ENCODE data around the gene ATP2B1. TPM values are rescaled to one million over a fixed set of nuclear protein-coding genes. Genes with fewer than 3 reads are reported as not detected.

Gene ATP2B1
- total RNA-seq, 2 donors from 2014 or later, result 14.9 to 18.5 TPM

DNA sequence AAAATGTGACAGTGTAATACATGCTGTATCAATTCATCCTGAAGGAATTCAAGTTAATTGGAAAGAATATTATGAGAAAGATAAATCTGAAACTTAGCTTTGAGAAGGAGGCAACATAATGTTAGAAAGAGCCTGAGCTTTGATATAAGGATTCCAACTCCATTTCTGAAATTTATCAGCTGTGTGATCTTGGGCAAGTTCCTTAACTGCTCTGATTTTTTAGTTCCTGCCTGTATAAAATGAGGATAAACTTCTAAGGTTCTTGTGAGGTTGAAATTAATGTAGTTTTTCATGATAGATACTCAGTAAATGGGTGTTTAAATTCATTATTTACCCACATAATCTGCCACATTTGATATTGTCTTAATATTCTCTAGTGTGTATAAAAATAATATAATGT lies 14.6 kb upstream of the ATP2B1 start:
- no peak for TF ChIP-seq CTCF (IDR thresholded peaks at IDR 0.05)
- no peak for DNase-seq (ENCODE audit: low spot score)
- Histone ChIP-seq H3K4me1 (no peaks in the 10 kb centered on the region), H3K27me3 (no peaks in the 10 kb centered on the region), H3K9me3 (no peaks in the 10 kb centered on the region), H3K36me3 (no peaks in the 10 kb centered on the region), H3K4me3 (no peak overlapping the region), H3K27ac (no peak overlapping the region)

- Histone ChIP-seq H3K4me1 (no peaks in the 10 kb centered on the region), H3K27me3 (no peaks in the 10 kb centered on the region), H3K27ac (no peak overlapping the region), H3K4me3 (no peak overlapping the region), H3K9me3 (no peaks in the 10 kb centered on the region), H3K36me3 (no peaks in the 10 kb centered on the region)
- TF ChIP-seq CTCF (IDR thresholded peaks at IDR 0.05), result no peak
- DNase-seq (ENCODE audit: low spot score), result no peak
Measured at GRCh38 chr12:89721291-89721987, 12.8 kb upstream of the ATP2B1 start.

DNA sequence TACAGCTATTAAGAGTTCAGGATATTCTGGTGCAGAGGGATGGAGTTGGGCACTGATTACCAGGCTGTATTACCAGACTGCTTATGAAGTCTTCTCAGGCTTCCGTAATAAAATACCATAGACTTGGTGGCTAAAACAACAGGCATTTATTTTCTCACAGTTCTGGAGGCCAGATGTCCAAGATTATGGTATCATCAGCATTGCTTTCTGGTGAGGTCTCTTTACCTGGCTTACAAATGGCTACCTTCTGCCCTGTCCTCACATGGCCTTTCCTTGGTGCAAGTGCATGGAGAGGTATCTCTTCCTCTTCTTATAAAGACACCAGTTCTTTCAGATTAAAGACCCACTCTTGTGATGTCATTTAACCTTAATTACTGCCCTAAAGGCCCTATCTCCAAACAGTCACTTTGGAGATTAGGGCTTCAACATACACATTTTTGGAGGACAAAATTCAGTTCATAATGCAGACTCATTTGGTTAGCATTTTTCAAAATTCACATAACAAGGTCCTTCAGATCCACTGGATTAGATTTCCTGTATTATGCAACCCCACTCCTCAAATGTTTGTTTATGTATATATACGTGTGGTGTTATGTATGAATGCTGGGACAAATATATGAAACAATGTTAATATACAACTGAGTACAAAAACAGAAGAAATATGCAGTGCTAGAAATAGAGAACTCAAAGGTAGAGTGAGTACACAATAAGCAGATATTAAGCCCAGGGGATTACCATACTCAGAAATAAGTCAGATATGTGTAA lies 9.3 kb upstream of the ATP2B1 start:
- DNase-seq (ENCODE audit: low spot score), result no peak
- Histone ChIP-seq H3K27ac (no peak overlapping the region), H3K9me3 (no peaks in the 10 kb centered on the region), H3K4me1 (no peaks in the 10 kb centered on the region), H3K36me3 (no peaks in the 10 kb centered on the region), H3K4me3 (no peak overlapping the region), H3K27me3 (no peaks in the 10 kb centered on the region)
- no peak for TF ChIP-seq CTCF (IDR thresholded peaks at IDR 0.05)

DNA sequence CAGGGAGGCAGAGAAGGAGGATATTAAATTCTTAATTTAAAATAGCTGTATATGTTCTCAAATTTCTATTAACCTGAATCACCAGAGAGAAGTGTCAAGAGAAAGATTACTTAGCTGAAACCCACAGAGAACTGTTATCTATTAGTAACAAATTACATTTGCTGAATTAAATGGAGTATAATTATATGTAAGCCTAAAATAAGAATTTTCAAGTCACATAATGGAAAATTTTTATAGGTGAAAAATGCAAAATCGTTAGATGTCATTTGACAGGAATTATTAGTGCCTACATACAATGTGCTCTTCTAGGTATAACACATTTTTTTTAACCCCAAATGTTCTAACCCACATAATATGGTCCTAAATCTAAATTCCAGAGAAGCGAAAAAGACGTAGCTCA lies 4.1 kb upstream of the ATP2B1 start:
- H3K36me3 ChIP-seq, result no peaks in the 10 kb centered on the region
- no peak for DNase-seq (ENCODE audit: low spot score)
- H3K4me1 ChIP-seq, result peaks cover 0 to under 1% of the 10 kb centered on the region in 2 donors
- no peak for TF ChIP-seq CTCF (IDR thresholded peaks at IDR 0.05)
- H3K4me3 ChIP-seq, result no peak overlapping the region
- H3K9me3 ChIP-seq, result no peaks in the 10 kb centered on the region
- no peak overlapping the region for H3K27ac ChIP-seq
- no peaks in the 10 kb centered on the region for H3K27me3 ChIP-seq

GRCh38 chr12:89710873-89711750 lies 2.5 kb upstream of the ATP2B1 start:
- H3K27me3 ChIP-seq, result no peaks in the 10 kb centered on the region
- DNase-seq (ENCODE audit: low spot score), result no peak
- no peaks in the 10 kb centered on the region for H3K36me3 ChIP-seq
- H3K4me1 ChIP-seq, result peaks cover 0 to 12% of the 10 kb centered on the region in 2 donors
- H3K27ac ChIP-seq, result no peak overlapping the region
- H3K4me3 ChIP-seq, result no peak overlapping the region
- no peak for TF ChIP-seq CTCF (IDR thresholded peaks at IDR 0.05)
- H3K9me3 ChIP-seq, result no peaks in the 10 kb centered on the region

Data from right atrium auricular region (tissue), 2 donors.